Purkinje cell (primary cell): ENCODE measurements around the gene ZNF215. TPM values are rescaled to one million over a fixed set of nuclear protein-coding genes. Genes with fewer than 3 reads are reported as not detected.

ENCODE experiments used
- polyA plus RNA-seq: library from polyadenylated mRNA; unstranded; fragments of >200 nt; fragmentation: Nextera tagmentation; gene quantifications from 2 replicates; pipeline ENCODE4 v1.2.1, GENCODE V29; 2014

ZNF215 gene
- polyA plus RNA-seq = 6.3 and 9.3 TPM in 2 replicates

GRCh38 chr11:6926208-6927029 is at the start of gene ZNF215:
Gene ZNF215, plus strand, starts transcription at chr11:6926426. Its CDS starts 5,847 bp downstream, at chr11:6932273.

DNA sequence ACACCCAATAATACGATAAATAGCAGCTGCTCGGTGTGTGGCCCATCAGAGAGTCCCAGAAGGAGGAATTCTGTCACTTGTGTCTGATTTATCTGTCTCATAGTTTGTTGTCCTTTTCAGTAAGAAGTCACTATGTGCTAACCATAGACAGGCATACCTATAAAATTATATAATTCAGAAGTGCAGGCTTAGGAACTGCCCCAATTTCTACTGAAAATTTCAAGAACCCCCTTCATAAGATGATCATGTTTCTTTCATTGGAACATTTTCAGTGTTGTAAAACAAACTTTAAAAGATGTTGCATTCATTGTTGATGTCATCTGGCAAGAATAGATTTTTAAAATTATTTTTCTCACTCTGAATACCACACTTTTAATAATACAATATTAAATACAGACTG is 33.8 kb upstream of the ZNF215 start, which contains the start of gene OR2D2:
Gene OR2D2, minus strand, starts transcription at position 101 of the 400 bp plus-strand sequence. Its CDS starts 0 bp downstream, at position 101.

GRCh38 chr11:6920702-6921101 is 5.5 kb upstream of the ZNF215 start, which contains the start of gene OR2D3:
Gene OR2D3, plus strand, starts transcription at chr11:6921002. Its CDS starts 0 bp downstream, at chr11:6921002.

Other genes with a start within 250 kb of the ZNF215 start
- 42.3 and 43.2 TPM in 2 replicates for gene MRPL17, start 243.1 kb upstream of the ZNF215 start, polyA plus RNA-seq
- gene OR2AG2, start 154.4 kb upstream of the ZNF215 start, polyA plus RNA-seq = 0.07 and 3.3 TPM in 2 replicates
- gene OR2AG1, start 143.4 kb upstream of the ZNF215 start, polyA plus RNA-seq = 0.15 and 0.17 TPM in 2 replicates
- not detected in 2 replicates for gene OR6A2, start 126.7 kb upstream of the ZNF215 start, polyA plus RNA-seq
- gene OR10A5, start 80.7 kb upstream of the ZNF215 start, polyA plus RNA-seq = not detected in 2 replicates
- gene OR10A2, start 63.4 kb upstream of the ZNF215 start, polyA plus RNA-seq = 0.19 and 0.46 TPM in 2 replicates
- not detected in 2 replicates for gene OR10A4, start 49.8 kb upstream of the ZNF215 start, polyA plus RNA-seq
- gene OR2D2, start 33.9 kb upstream of the ZNF215 start, polyA plus RNA-seq = not detected in 2 replicates
- 0.93 TPM in 1 of 2 replicates, not detected in the other for gene OR2D3, start 5.4 kb upstream of the ZNF215 start, polyA plus RNA-seq
- 4.1 and 5.0 TPM in 2 replicates for gene ZNF214, start 93.9 kb downstream of the ZNF215 start, polyA plus RNA-seq
- 0.07 TPM in 1 of 2 replicates, not detected in the other for gene NLRP14, start 94.1 kb downstream of the ZNF215 start, polyA plus RNA-seq
- not detected in 2 replicates for gene RBMXL2, start 162.6 kb downstream of the ZNF215 start, polyA plus RNA-seq